Neural cell (in vitro differentiated cells): ENCODE data around the gene MXRA5.

Experiments
- MXI1 ChIP-seq: fragments of 450-650 bp; conservative IDR thresholded peaks from 2 replicates; pipeline ENCODE4 v1.6.1; 2014; ENCODE audit warnings: antibody characterized with exemption, mild to moderate bottlenecking; ENCODE audit not compliant: poor library complexity, severe bottlenecking
- POLR2AphosphoS5 ChIP-seq: IDR thresholded peaks from 2 replicates; pipeline ENCODE4 v1.6.1; 2012
- RAD21 ChIP-seq: fragments of 450-650 bp; conservative IDR thresholded peaks from 2 replicates; pipeline ENCODE4 v1.6.1; 2014; ENCODE audit warnings: antibody characterized with exemption, mild to moderate bottlenecking, moderate library complexity
- TF ChIP-seq, protein P1 (sequence below): fragments of 450-650 bp; IDR thresholded peaks from 2 replicates; pipeline ENCODE4 v1.5.1; 2014; ENCODE audit warnings: antibody characterized with exemption, mild to moderate bottlenecking, moderate library complexity; ENCODE audit not compliant: poor library complexity, severe bottlenecking

DNA sequence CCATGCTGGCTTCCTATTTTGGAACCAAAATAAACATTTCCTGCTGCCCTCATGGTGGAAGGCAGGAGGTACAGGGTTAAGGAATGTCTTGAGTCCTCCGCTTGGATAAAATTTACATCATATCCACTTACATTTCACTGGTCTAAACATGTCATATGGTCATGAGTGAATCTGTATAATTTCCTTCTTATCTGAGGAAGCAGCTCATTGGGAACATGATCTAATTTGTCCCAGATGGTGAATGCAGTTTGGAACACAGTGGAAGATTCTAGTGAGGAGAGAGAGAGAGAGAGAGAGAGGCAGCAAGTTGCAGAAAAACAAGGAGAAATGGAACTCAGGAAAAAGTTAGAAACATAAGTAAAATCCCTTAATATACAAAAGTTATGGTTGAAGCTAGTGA is 46.8 kb downstream of the MXRA5 start:
- TF ChIP-seq MXI1 (no peak), POLR2AphosphoS5 (no peak), RAD21 (no peak)
- TF ChIP-seq, protein P1, sequence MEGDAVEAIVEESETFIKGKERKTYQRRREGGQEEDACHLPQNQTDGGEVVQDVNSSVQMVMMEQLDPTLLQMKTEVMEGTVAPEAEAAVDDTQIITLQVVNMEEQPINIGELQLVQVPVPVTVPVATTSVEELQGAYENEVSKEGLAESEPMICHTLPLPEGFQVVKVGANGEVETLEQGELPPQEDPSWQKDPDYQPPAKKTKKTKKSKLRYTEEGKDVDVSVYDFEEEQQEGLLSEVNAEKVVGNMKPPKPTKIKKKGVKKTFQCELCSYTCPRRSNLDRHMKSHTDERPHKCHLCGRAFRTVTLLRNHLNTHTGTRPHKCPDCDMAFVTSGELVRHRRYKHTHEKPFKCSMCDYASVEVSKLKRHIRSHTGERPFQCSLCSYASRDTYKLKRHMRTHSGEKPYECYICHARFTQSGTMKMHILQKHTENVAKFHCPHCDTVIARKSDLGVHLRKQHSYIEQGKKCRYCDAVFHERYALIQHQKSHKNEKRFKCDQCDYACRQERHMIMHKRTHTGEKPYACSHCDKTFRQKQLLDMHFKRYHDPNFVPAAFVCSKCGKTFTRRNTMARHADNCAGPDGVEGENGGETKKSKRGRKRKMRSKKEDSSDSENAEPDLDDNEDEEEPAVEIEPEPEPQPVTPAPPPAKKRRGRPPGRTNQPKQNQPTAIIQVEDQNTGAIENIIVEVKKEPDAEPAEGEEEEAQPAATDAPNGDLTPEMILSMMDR, result no peak
